Neural progenitor cell (in vitro differentiated cells): ENCODE data around the gene RUNX1. TPM values are rescaled to one million over a fixed set of nuclear protein-coding genes. Genes with fewer than 3 reads are reported as not detected.

Experiments used
- DNase-seq: peaks from one replicate; pipeline ENCODE4 v3.0.0-alpha.2; 2016; ENCODE audit warnings: low spot score
- H2AFZ ChIP-seq: fragments of 200-600 bp; sonication (generic); replicated peaks from 2 replicates; pipeline ENCODE4 v1.6.1; 2016; ENCODE audit warnings: antibody characterized with exemption
- H3F3A ChIP-seq: fragments of 200-600 bp; sonication (generic); 2 replicates; pipeline ENCODE4 v1.6.1; 2016; ENCODE audit warnings: antibody characterized with exemption, low read depth
- H3K27ac ChIP-seq: fragments of 200-600 bp; sonication (generic); 2 replicates; pipeline ENCODE4 v1.5.1; 2016; ENCODE audit warnings: mild to moderate bottlenecking
- H3K27me3 ChIP-seq: fragments of 200-600 bp; sonication (generic); 2 replicates; pipeline ENCODE4 v1.6.1; 2016; ENCODE audit warnings: mild to moderate bottlenecking, moderate library complexity
- H3K36me3 ChIP-seq: fragments of 200-600 bp; sonication (generic); 2 replicates; pipeline ENCODE4 v1.5.1; 2016
- H3K4me1 ChIP-seq: fragments of 200-600 bp; sonication (generic); 2 replicates; pipeline ENCODE4 v1.6.1; 2016; ENCODE audit warnings: mixed run types
- H3K4me2 ChIP-seq: fragments of 200-600 bp; sonication (generic); 2 replicates; pipeline ENCODE4 v1.6.1; 2016
- H3K4me3 ChIP-seq: fragments of 200-600 bp; sonication (generic); 2 replicates; pipeline ENCODE4 v1.5.1; 2016
- H3K79me2 ChIP-seq: fragments of 200-600 bp; sonication (generic); 2 replicates; pipeline ENCODE4 v1.6.1; 2016; ENCODE audit warnings: low read depth
- H3K9ac ChIP-seq: fragments of 200-600 bp; sonication (generic); 2 replicates; pipeline ENCODE4 v1.6.1; 2016
- H3K9me3 ChIP-seq: fragments of 200-600 bp; sonication (generic); 2 replicates; pipeline ENCODE4 v1.5.1; 2016; ENCODE audit warnings: low read depth
- H4K20me1 ChIP-seq: fragments of 200-600 bp; sonication (generic); 2 replicates; pipeline ENCODE4 v1.6.1; 2016; ENCODE audit warnings: low read depth
- H3K27ac Mint-ChIP-seq: 3 replicates; pipeline ENCODE4 v1.8.0; 2021; ENCODE audit warnings: mixed read lengths
- H3K27me3 Mint-ChIP-seq: 2 replicates; pipeline ENCODE4 v1.8.0; 2022; ENCODE audit warnings: low read depth, mild to moderate bottlenecking, inconsistent platforms, moderate library complexity, mixed read lengths; ENCODE audit not compliant: insufficient read depth
- H3K36me3 Mint-ChIP-seq: 3 replicates; pipeline ENCODE4 v1.8.0; 2021; ENCODE audit warnings: mixed read lengths
- H3K4me1 Mint-ChIP-seq: 3 replicates; pipeline ENCODE4 v1.8.0; 2021; ENCODE audit warnings: mixed read lengths
- H3K4me3 Mint-ChIP-seq: 3 replicates; pipeline ENCODE4 v1.8.0; 2021; ENCODE audit warnings: mild to moderate bottlenecking, moderate library complexity, mixed read lengths
- H3K9me3 Mint-ChIP-seq: 3 replicates; pipeline ENCODE4 v1.8.0; 2020; ENCODE audit warnings: mixed read lengths
- EZH2 ChIP-seq: fragments of 200-600 bp; sonication (generic); IDR thresholded peaks from 2 replicates; pipeline ENCODE4 v1.6.1; 2017; ENCODE audit warnings: antibody characterized with exemption, mild to moderate bottlenecking, moderate library complexity
- EZH2phosphoT487 ChIP-seq: fragments of 200-600 bp; sonication (generic); IDR thresholded peaks from 2 replicates; pipeline ENCODE4 v1.6.1; 2017; ENCODE audit warnings: antibody characterized with exemption
- total RNA-seq: library from RNA; depleted of rRNA; stranded (reverse); fragments of >200 nt; gene quantifications from 2 replicates; pipeline ENCODE4 v1.2.3, GENCODE V29; 2015; ENCODE audit warnings: low replicate concordance
- TF ChIP-seq, protein P1 (sequence below): fragments of 200-600 bp; sonication (generic); IDR thresholded peaks from 2 replicates; pipeline ENCODE4 v1.5.1; 2017; ENCODE audit warnings: antibody characterized with exemption, mild to moderate bottlenecking

RUNX1 gene
- total RNA-seq, 1 donor from 2014 or later = 0.09 TPM

DNA sequence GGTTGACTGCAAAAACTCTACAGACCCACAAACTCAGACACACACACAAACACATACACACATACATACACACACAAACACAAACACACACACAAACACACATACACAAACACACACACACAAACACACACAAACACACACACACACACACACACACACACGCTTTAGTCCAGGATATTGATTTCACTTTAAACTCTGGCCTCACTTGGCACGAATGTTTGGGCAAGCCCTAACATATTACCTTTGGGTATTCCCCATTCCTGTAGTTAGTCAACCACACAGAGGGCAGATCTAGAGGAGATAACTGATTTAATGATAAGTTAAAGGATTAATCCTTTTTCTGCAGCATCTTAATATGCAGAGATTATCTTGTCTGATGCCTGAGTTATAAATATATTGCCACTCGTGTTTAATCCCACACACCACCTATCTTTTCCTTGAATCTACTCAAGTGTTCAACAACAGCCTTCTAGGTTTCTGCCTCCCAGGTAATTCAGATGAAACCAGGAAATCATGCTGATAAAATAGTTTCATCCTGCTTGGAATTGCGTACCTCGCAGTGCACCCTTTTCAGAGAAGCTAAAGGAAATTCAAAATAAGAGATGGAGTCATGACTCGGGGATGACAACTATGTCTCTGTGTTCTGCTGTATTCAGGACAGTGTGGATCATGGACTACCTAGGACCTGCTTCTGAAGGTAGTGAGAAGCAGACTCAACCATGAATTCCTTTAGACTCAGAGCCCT lies 14.5 kb upstream of the RUNX1 start:
- no peaks in the 10 kb centered on the region for H3F3A ChIP-seq
- H3K4me1 ChIP-seq = peaks cover 5% of the 10 kb centered on the region
- Mint-ChIP-seq H3K4me3 (no peak overlapping the region), H3K27ac (no peak overlapping the region), H3K27me3 (peaks cover 3% of the 10 kb centered on the region), H3K9me3 (no peaks in the 10 kb centered on the region), H3K4me1 (no peaks in the 10 kb centered on the region), H3K36me3 (no peaks in the 10 kb centered on the region)
- H3K27ac ChIP-seq = no peak overlapping the region
- H3K4me2 ChIP-seq = no peak overlapping the region
- no peaks in the 10 kb centered on the region for H3K79me2 ChIP-seq
- H3K4me3 ChIP-seq = no peak overlapping the region
- H3K9me3 ChIP-seq = no peaks in the 10 kb centered on the region
- no peaks in the 10 kb centered on the region for H3K27me3 ChIP-seq
- H2AFZ ChIP-seq = no peak overlapping the region
- H4K20me1 ChIP-seq = no peaks in the 10 kb centered on the region
- no peaks in the 10 kb centered on the region for H3K36me3 ChIP-seq
- DNase-seq = no peak
- no peak overlapping the region for H3K9ac ChIP-seq
- TF ChIP-seq EZH2phosphoT487 (no peak), EZH2 (no peak)
- TF ChIP-seq, protein P1, sequence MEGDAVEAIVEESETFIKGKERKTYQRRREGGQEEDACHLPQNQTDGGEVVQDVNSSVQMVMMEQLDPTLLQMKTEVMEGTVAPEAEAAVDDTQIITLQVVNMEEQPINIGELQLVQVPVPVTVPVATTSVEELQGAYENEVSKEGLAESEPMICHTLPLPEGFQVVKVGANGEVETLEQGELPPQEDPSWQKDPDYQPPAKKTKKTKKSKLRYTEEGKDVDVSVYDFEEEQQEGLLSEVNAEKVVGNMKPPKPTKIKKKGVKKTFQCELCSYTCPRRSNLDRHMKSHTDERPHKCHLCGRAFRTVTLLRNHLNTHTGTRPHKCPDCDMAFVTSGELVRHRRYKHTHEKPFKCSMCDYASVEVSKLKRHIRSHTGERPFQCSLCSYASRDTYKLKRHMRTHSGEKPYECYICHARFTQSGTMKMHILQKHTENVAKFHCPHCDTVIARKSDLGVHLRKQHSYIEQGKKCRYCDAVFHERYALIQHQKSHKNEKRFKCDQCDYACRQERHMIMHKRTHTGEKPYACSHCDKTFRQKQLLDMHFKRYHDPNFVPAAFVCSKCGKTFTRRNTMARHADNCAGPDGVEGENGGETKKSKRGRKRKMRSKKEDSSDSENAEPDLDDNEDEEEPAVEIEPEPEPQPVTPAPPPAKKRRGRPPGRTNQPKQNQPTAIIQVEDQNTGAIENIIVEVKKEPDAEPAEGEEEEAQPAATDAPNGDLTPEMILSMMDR = no peak

GRCh38 chr21:35062016-35062415 lies 12.9 kb upstream of the RUNX1 start:
- Histone ChIP-seq H3K9me3 (no peaks in the 10 kb centered on the region), H3K27ac (no peak overlapping the region), H3K79me2 (no peaks in the 10 kb centered on the region), H3F3A (no peaks in the 10 kb centered on the region), H3K27me3 (no peaks in the 10 kb centered on the region), H3K4me2 (no peak overlapping the region), H4K20me1 (no peaks in the 10 kb centered on the region), H2AFZ (no peak overlapping the region), H3K36me3 (no peaks in the 10 kb centered on the region), H3K4me3 (no peak overlapping the region), H3K4me1 (peaks cover 5% of the 10 kb centered on the region), H3K9ac (no peak overlapping the region)
- Mint-ChIP-seq H3K27me3 (peaks cover 8% of the 10 kb centered on the region), H3K4me3 (no peak overlapping the region), H3K4me1 (no peaks in the 10 kb centered on the region), H3K27ac (no peak overlapping the region), H3K9me3 (no peaks in the 10 kb centered on the region), H3K36me3 (no peaks in the 10 kb centered on the region)
- DNase-seq = no peak
- TF ChIP-seq EZH2 (no peak), EZH2phosphoT487 (no peak)
- TF ChIP-seq, protein P1 = no peak

GRCh38 chr21:35059742-35060141 lies 10.6 kb upstream of the RUNX1 start:
- no peak overlapping the region for H3K27ac Mint-ChIP-seq

More at GRCh38 chr21:35059742-35060141, 10.6 kb upstream of the RUNX1 start:
- peaks cover under 1% of the 10 kb centered on the region for H3K4me1 ChIP-seq
- no peaks in the 10 kb centered on the region for H3K9me3 ChIP-seq
- no peaks in the 10 kb centered on the region for H3K27me3 ChIP-seq
- H3K9ac ChIP-seq = no peak overlapping the region
- H4K20me1 ChIP-seq = no peaks in the 10 kb centered on the region
- Mint-ChIP-seq H3K36me3 (no peaks in the 10 kb centered on the region), H3K4me3 (no peak overlapping the region), H3K9me3 (no peaks in the 10 kb centered on the region), H3K27me3 (peaks cover 8% of the 10 kb centered on the region), H3K4me1 (no peaks in the 10 kb centered on the region)
- H3K36me3 ChIP-seq = no peaks in the 10 kb centered on the region
- H3K79me2 ChIP-seq = no peaks in the 10 kb centered on the region
- no peak for DNase-seq
- no peak overlapping the region for H3K4me2 ChIP-seq
- H3K4me3 ChIP-seq = no peak overlapping the region
- H2AFZ ChIP-seq = no peak overlapping the region
- TF ChIP-seq EZH2phosphoT487 = no peak
- TF ChIP-seq EZH2 = no peak
- TF ChIP-seq, protein P1 = no peak
- H3F3A ChIP-seq = no peaks in the 10 kb centered on the region
- H3K27ac ChIP-seq = no peak overlapping the region
